Measurements from ENCODE around the gene STAB1. TPM values are rescaled to one million over a fixed set of nuclear protein-coding genes. Genes with fewer than 3 reads are reported as not detected.

STAB1 gene
- total and polyA plus RNA-seq, 2 experiments from 2014 or later: 0.90 to 1.9 TPM

DNA sequence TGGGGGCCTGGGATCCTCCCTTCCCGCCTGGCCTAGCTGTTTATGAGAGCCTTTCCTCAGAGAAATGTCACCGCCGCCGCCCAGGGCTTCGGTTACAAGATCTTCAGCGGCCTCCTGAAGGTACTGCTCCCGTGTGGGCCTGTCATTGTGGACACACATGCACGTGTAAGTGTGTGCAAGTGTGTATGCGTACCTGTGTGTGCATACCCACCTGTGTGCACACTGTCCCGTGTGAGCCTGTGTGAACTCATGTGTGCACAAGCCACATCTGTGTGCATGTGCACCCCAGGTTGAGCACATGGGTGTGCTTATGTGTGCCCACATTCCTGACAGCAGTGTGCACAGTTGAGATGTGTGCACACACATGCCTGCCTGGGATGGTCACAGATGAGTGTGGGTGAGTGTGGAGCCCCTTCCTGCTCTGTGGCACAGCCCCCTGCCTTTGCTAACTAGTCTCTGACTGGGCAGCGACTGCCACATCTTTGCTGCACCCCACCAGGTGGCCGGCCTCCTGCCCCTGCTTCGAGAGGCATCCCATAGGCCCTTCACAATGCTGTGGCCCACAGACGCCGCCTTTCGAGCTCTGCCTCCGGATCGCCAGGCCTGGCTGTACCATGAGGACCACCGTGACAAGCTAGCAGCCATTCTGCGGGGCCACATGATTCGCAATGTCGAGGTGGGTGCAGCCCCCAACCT is 24.5 kb downstream of the STAB1 start (continued):
- TF ChIP-seq, protein P1, sequence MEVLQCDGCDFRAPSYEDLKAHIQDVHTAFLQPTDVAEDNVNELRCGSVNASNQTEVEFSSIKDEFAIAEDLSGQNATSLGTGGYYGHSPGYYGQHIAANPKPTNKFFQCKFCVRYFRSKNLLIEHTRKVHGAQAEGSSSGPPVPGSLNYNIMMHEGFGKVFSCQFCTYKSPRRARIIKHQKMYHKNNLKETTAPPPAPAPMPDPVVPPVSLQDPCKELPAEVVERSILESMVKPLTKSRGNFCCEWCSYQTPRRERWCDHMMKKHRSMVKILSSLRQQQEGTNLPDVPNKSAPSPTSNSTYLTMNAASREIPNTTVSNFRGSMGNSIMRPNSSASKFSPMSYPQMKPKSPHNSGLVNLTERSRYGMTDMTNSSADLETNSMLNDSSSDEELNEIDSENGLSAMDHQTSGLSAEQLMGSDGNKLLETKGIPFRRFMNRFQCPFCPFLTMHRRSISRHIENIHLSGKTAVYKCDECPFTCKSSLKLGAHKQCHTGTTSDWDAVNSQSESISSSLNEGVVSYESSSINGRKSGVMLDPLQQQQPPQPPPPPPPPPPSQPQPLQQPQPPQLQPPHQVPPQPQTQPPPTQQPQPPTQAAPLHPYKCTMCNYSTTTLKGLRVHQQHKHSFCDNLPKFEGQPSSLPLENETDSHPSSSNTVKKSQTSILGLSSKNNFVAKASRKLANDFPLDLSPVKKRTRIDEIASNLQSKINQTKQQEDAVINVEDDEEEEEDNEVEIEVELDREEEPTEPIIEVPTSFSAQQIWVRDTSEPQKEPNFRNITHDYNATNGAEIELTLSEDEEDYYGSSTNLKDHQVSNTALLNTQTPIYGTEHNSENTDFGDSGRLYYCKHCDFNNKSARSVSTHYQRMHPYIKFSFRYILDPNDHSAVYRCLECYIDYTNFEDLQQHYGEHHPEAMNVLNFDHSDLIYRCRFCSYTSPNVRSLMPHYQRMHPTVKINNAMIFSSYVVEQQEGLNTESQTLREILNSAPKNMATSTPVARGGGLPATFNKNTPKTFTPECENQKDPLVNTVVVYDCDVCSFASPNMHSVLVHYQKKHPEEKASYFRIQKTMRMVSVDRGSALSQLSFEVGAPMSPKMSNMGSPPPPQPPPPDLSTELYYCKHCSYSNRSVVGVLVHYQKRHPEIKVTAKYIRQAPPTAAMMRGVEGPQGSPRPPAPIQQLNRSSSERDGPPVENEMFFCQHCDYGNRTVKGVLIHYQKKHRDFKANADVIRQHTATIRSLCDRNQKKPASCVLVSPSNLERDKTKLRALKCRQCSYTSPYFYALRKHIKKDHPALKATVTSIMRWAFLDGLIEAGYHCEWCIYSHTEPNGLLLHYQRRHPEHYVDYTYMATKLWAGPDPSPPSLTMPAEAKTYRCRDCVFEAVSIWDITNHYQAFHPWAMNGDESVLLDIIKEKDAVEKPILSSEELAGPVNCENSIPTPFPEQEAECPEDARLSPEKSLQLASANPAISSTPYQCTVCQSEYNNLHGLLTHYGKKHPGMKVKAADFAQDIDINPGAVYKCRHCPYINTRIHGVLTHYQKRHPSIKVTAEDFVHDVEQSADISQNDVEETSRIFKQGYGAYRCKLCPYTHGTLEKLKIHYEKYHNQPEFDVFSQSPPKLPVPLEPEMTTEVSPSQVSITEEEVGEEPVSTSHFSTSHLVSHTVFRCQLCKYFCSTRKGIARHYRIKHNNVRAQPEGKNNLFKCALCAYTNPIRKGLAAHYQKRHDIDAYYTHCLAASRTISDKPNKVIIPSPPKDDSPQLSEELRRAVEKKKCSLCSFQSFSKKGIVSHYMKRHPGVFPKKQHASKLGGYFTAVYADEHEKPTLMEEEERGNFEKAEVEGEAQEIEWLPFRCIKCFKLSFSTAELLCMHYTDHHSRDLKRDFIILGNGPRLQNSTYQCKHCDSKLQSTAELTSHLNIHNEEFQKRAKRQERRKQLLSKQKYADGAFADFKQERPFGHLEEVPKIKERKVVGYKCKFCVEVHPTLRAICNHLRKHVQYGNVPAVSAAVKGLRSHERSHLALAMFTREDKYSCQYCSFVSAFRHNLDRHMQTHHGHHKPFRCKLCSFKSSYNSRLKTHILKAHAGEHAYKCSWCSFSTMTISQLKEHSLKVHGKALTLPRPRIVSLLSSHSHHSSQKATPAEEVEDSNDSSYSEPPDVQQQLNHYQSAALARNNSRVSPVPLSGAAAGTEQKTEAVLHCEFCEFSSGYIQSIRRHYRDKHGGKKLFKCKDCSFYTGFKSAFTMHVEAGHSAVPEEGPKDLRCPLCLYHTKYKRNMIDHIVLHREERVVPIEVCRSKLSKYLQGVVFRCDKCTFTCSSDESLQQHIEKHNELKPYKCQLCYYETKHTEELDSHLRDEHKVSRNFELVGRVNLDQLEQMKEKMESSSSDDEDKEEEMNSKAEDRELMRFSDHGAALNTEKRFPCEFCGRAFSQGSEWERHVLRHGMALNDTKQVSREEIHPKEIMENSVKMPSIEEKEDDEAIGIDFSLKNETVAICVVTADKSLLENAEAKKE (CRISPR knock-in tag; IDR thresholded peaks at IDR 0.05): no peak
- no peak for TF ChIP-seq EZH2phosphoT487 (IDR thresholded peaks at IDR 0.05; ENCODE audit: unreplicated experiment)
- no peak for TF ChIP-seq EZH2 (IDR thresholded peaks at IDR 0.05; ENCODE audit: low read depth, unreplicated experiment)
- TF ChIP-seq STAT1 (IDR thresholded peaks at IDR 0.05; ENCODE audit: unreplicated experiment): no peak
- no peak for TF ChIP-seq ZNF114 (CRISPR knock-in tag; IDR thresholded peaks at IDR 0.05)
- TF ChIP-seq POLR2AphosphoS5 (IDR thresholded peaks at IDR 0.05; ENCODE audit: low read depth): no peak
- no peak for TF ChIP-seq ETS1 (IDR thresholded peaks at IDR 0.05)
- no peak for TF ChIP-seq NANOG (IDR thresholded peaks at IDR 0.05; ENCODE audit: borderline replicate concordance)
